ENCODE results near the gene ADGRB3.

Gene ADGRB3

GRCh38 chr6:69026715-69027114 lies 391.6 kb downstream of the ADGRB3 start:
- DNase-seq (ENCODE audit: low read depth in 2 of 2), result no peak

GRCh38 chr6:69027861-69028260 lies 392.8 kb downstream of the ADGRB3 start:
- no peak for DNase-seq (ENCODE audit: low read depth in 2 of 2)

- DNase-seq (ENCODE audit: low read depth in 2 of 2), result no peak
These were observed 403.8 kb downstream of the ADGRB3 start for GRCh38 chr6:69038841-69039240.

- DNase-seq (ENCODE audit: low read depth in 2 of 2), result no peak
These were observed 407.2 kb downstream of the ADGRB3 start for GRCh38 chr6:69042297-69042696.

- no peak for DNase-seq (ENCODE audit: low read depth in 2 of 2)
These were observed 409.5 kb downstream of the ADGRB3 start for GRCh38 chr6:69044534-69044933.

- no peak for DNase-seq (ENCODE audit: low read depth in 2 of 2)
These were observed 424.3 kb downstream of the ADGRB3 start for GRCh38 chr6:69059413-69059812.

- no peak for DNase-seq (ENCODE audit: low read depth in 2 of 2)
These were observed 426.0 kb downstream of the ADGRB3 start for GRCh38 chr6:69061066-69061465.

- no peak for DNase-seq (ENCODE audit: low read depth in 2 of 2)
These were observed 428.3 kb downstream of the ADGRB3 start for GRCh38 chr6:69063401-69063800.

GRCh38 chr6:69064226-69064625 lies 429.1 kb downstream of the ADGRB3 start:
- no peak for DNase-seq (ENCODE audit: low read depth in 2 of 2)

GRCh38 chr6:69069881-69070280 lies 434.8 kb downstream of the ADGRB3 start:
- no peak for DNase-seq (ENCODE audit: low read depth in 2 of 2)

GRCh38 chr6:69072796-69073195 lies 437.7 kb downstream of the ADGRB3 start:
- no peak for DNase-seq (ENCODE audit: low read depth in 2 of 2)

GRCh38 chr6:69084746-69085335 lies 449.8 kb downstream of the ADGRB3 start:
- no peak for DNase-seq (ENCODE audit: low read depth in 2 of 2)

- DNase-seq (ENCODE audit: low read depth in 2 of 2), result no peak
These were observed 451.6 kb downstream of the ADGRB3 start for GRCh38 chr6:69086689-69087088.

- DNase-seq (ENCODE audit: low read depth in 2 of 2), result no peak
These were observed 454.5 kb downstream of the ADGRB3 start for GRCh38 chr6:69089539-69089938.

GRCh38 chr6:69090132-69090531 lies 455.1 kb downstream of the ADGRB3 start:
- DNase-seq (ENCODE audit: low read depth in 2 of 2), result no peak

GRCh38 chr6:69096681-69097080 lies 461.6 kb downstream of the ADGRB3 start:
- no peak for DNase-seq (ENCODE audit: low read depth in 2 of 2)

- no peak for DNase-seq (ENCODE audit: low read depth in 2 of 2)
These were observed 462.9 kb downstream of the ADGRB3 start for GRCh38 chr6:69097948-69098347.

- no peak for DNase-seq (ENCODE audit: low read depth in 2 of 2)
These were observed 463.8 kb downstream of the ADGRB3 start for GRCh38 chr6:69098910-69099309.

GRCh38 chr6:69100772-69101171 lies 465.7 kb downstream of the ADGRB3 start:
- DNase-seq (ENCODE audit: low read depth in 2 of 2), result no peak

GRCh38 chr6:69102416-69102815 lies 467.3 kb downstream of the ADGRB3 start:
- no peak for DNase-seq (ENCODE audit: low read depth in 2 of 2)

- DNase-seq (ENCODE audit: low read depth in 2 of 2), result no peak
These were observed 470.2 kb downstream of the ADGRB3 start for GRCh38 chr6:69105288-69105687.

- DNase-seq (ENCODE audit: low read depth in 2 of 2), result no peak
These were observed 471.4 kb downstream of the ADGRB3 start for GRCh38 chr6:69106511-69106910.

GRCh38 chr6:69111301-69111700 lies 476.2 kb downstream of the ADGRB3 start:
- no peak for DNase-seq (ENCODE audit: low read depth in 2 of 2)

- DNase-seq (ENCODE audit: low read depth in 2 of 2), result no peak
These were observed 481.6 kb downstream of the ADGRB3 start for GRCh38 chr6:69116658-69117057.

Data from activated CD4-positive, alpha-beta T cell treated with anti-CD3 and anti-CD28 coated beads for 24 hours (primary cell).